ENCODE measurements around the gene AGMO.

GRCh38 chr7:15236952-15237351, 324.9 kb downstream of the AGMO start:
- no peak for TF ChIP-seq CTCF (IDR thresholded peaks at IDR 0.05; ENCODE audit: low read length)
- TF ChIP-seq EZH2phosphoT487 (IDR thresholded peaks at IDR 0.05; ENCODE audit: low read length): no peak
